SK-N-SH (cell line): ENCODE data around the gene SAMD4A. TPM values are rescaled to one million over a fixed set of nuclear protein-coding genes. Genes with fewer than 3 reads are reported as not detected.
A peak's percentile ranks its signal among the peaks of the same experiment; 100 is the strongest.

ENCODE experiments used
- CTCF ChIA-PET: fragments of 300-600, 350-600 bp; formaldehyde crosslinking; extraction: SDS; loops from one replicate; lab custom pipeline; 2021; lab: Yijun Ruan, JAX
- POLR2A ChIA-PET: fragments of 350-600 bp; sonication (Branson Sonifier 250); formaldehyde crosslinking; extraction: SDS; loops from one replicate; lab custom pipeline; 2020; ENCODE audit warnings: antibody characterized with exemption, inconsistent platforms; lab: Yijun Ruan, JAX
- DNase-seq: peaks from one replicate; pipeline ENCODE4 v3.0.0; 2012
- H2AFZ ChIP-seq: fragments of 200-600 bp; sonication (generic); 2 replicates; pipeline ENCODE4 v1.8.1; 2016; ENCODE audit warnings: antibody characterized with exemption, mild to moderate bottlenecking, low read depth
- H3F3A ChIP-seq: fragments of 200-600 bp; sonication (generic); replicated peaks from 2 replicates; pipeline ENCODE3; 2016; ENCODE audit warnings: antibody characterized with exemption, mild to moderate bottlenecking; ENCODE audit not compliant: insufficient read depth
- H3K27ac ChIP-seq, 2 experiments: fragments of 200-500 bp in 1 of 2; fragments of 200-600 bp in 1 of 2; sonication (Bioruptor generic) in 1 of 2; sonication (generic), shearing (Covaris generic) in 1 of 2; 2 replicates each; pipeline versions ENCODE4 v1.5.1 to v1.6.1; 2014 to 2016; ENCODE audit warnings: low read depth in 2 of 2, inconsistent platforms in 1 of 2, low read length in 1 of 2, mild to moderate bottlenecking in 1 of 2, mixed read lengths in 1 of 2
- H3K27me3 ChIP-seq: fragments of 200-600 bp; sonication (generic), shearing (Covaris generic); 2 replicates; pipeline ENCODE4 v1.6.1; 2016; ENCODE audit warnings: mixed run types; ENCODE audit not compliant: insufficient read depth
- H3K36me3 ChIP-seq, 2 experiments: fragments of 200-500 bp in 1 of 2; fragments of 200-600 bp in 1 of 2; sonication (Bioruptor generic) in 1 of 2; sonication (generic) in 1 of 2; replicated peaks in 1 of 2; 2 replicates each; pipeline versions ENCODE3 to v1.5.1; 2014 to 2016; ENCODE audit warnings: low read length in 1 of 2, mild to moderate bottlenecking in 1 of 2; ENCODE audit not compliant: insufficient read depth in 2 of 2, control insufficient read depth in 1 of 2
- H3K4me1 ChIP-seq, 2 experiments: fragments of 200-500 bp in 1 of 2; fragments of 200-600 bp in 1 of 2; sonication (Bioruptor generic) in 1 of 2; sonication (generic), shearing (Covaris generic) in 1 of 2; 2 replicates each; pipeline versions ENCODE4 v1.5.1 to v1.6.1; 2014 to 2016; ENCODE audit warnings: low read depth in 1 of 2, low read length in 1 of 2, mixed run types in 1 of 2; ENCODE audit not compliant: insufficient read depth in 2 of 2, control insufficient read depth in 1 of 2
- H3K4me2 ChIP-seq: fragments of 200-600 bp; sonication (generic), shearing (Covaris generic); 2 replicates; pipeline ENCODE4 v1.6.1; 2017; ENCODE audit warnings: mixed run types
- H3K4me3 ChIP-seq, 2 experiments: fragments of 200-500 bp in 1 of 2; fragments of 200-600 bp in 1 of 2; sonication (Bioruptor generic) in 1 of 2; sonication (generic), shearing (Covaris generic) in 1 of 2; 2 replicates each; pipeline versions ENCODE4 v1.5.1 to v1.8.1; 2014 to 2016; ENCODE audit warnings: low read depth in 2 of 2, inconsistent platforms in 1 of 2, low read length in 1 of 2, mild to moderate bottlenecking in 1 of 2, mixed read lengths in 1 of 2, moderate library complexity in 1 of 2
- H3K79me2 ChIP-seq: fragments of 200-600 bp; sonication (generic); 2 replicates; pipeline ENCODE4 v1.8.1; 2017; ENCODE audit warnings: mild to moderate bottlenecking; ENCODE audit not compliant: insufficient read depth
- H3K9ac ChIP-seq: fragments of 200-600 bp; sonication (generic); 2 replicates; pipeline ENCODE4 v1.6.1; 2017; ENCODE audit warnings: mixed run types
- H3K9me2 ChIP-seq: fragments of 200-600 bp; sonication (generic); 2 replicates; pipeline ENCODE4 v1.6.1; 2017; ENCODE audit warnings: mixed run types
- H3K9me3 ChIP-seq: fragments of 200-600 bp; sonication (generic); 2 replicates; pipeline ENCODE4 v1.6.1; 2017; ENCODE audit warnings: mixed run types, mild to moderate bottlenecking, moderate library complexity
- H4K20me1 ChIP-seq: fragments of 200-600 bp; sonication (generic); 2 replicates; pipeline ENCODE4 v1.6.1; 2017; ENCODE audit warnings: mild to moderate bottlenecking, mixed run types; ENCODE audit not compliant: insufficient read depth
- CHD2 ChIP-seq: fragments of 150-350 bp; IDR thresholded peaks from 2 replicates; pipeline ENCODE4 v1.6.1; 2018; ENCODE audit warnings: low read length; ENCODE audit not compliant: partially characterized antibody
- EP300 ChIP-seq, 2 experiments: IDR thresholded peaks; 2 replicates each; pipeline versions ENCODE4 v1.4.0 to v1.6.1; 2012; ENCODE audit warnings: borderline replicate concordance in 1 of 2, low read depth in 1 of 2, low read length in 1 of 2
- FOXJ3 ChIP-seq: sonication (generic); formaldehyde crosslinking; IDR thresholded peaks from 2 replicates; pipeline ENCODE4 v1.5.1; 2020; ENCODE audit warnings: mild to moderate bottlenecking, missing genetic modification reagents
- FOXM1 ChIP-seq: IDR thresholded peaks from 2 replicates; pipeline ENCODE4 v1.4.0; 2012; ENCODE audit warnings: low read depth, mild to moderate bottlenecking
- GATA2 ChIP-seq: sonication (generic); formaldehyde crosslinking; IDR thresholded peaks from 2 replicates; pipeline ENCODE4 v1.5.0; 2020; ENCODE audit warnings: mild to moderate bottlenecking, missing genetic modification reagents
- MEF2A ChIP-seq: IDR thresholded peaks from 2 replicates; pipeline ENCODE4 v1.4.0; 2012; ENCODE audit warnings: low read depth, borderline replicate concordance
- MXI1 ChIP-seq: IDR thresholded peaks from 2 replicates; pipeline ENCODE4 v1.6.1; 2012; ENCODE audit warnings: mild to moderate bottlenecking, low read depth, low read length, improper control_type of control experiment
- NFIC ChIP-seq: IDR thresholded peaks from 2 replicates; pipeline ENCODE4 v1.4.0; 2012; ENCODE audit warnings: borderline replicate concordance
- RAD21 ChIP-seq: IDR thresholded peaks from 2 replicates; pipeline ENCODE4 v1.6.1; 2012; ENCODE audit warnings: mild to moderate bottlenecking, low read length
- RXRA ChIP-seq: IDR thresholded peaks from 2 replicates; pipeline ENCODE4 v1.4.0; 2012; ENCODE audit warnings: low read depth, mild to moderate bottlenecking, borderline replicate concordance
- SIN3A ChIP-seq: IDR thresholded peaks from 2 replicates; pipeline ENCODE4 v1.6.1; 2012; ENCODE audit warnings: low read depth, mild to moderate bottlenecking, low read length, moderate library complexity, borderline replicate concordance
- SMC3 ChIP-seq: IDR thresholded peaks from 2 replicates; pipeline ENCODE4 v1.6.1; 2012; ENCODE audit warnings: low read depth, low read length, improper control_type of control experiment
- TAF1 ChIP-seq: IDR thresholded peaks from 2 replicates; pipeline ENCODE4 v1.6.1; 2012; ENCODE audit warnings: low read depth, mild to moderate bottlenecking, low read length, moderate library complexity, borderline replicate concordance
- TCF12 ChIP-seq: IDR thresholded peaks from 2 replicates; pipeline ENCODE4 v1.4.0; 2012
- YY1 ChIP-seq: IDR thresholded peaks from 2 replicates; pipeline ENCODE4 v1.4.0; 2012; ENCODE audit warnings: low read depth, mild to moderate bottlenecking
- WGBS: methylation state at CpG from one replicate; pipeline ENCODE4 v1.1.6; 2017; ENCODE audit warnings: low lambda C conversion rate; 5-methylcytosine and 5-hydroxymethylcytosine counted together
- polyA plus RNA-seq, 3 experiments: library from polyadenylated mRNA; depleted of rRNA; stranded (reverse); fragments of >200 nt; gene quantifications; 2 replicates each; pipeline ENCODE4 v1.2.3, GENCODE V29; 2012
- TF ChIP-seq, protein P1 (sequence below): IDR thresholded peaks from 2 replicates; pipeline ENCODE4; 2012
- TF ChIP-seq, protein P2 (sequence below): IDR thresholded peaks from 2 replicates; pipeline ENCODE4 v1.4.0; 2012; ENCODE audit warnings: low read depth, borderline replicate concordance
- TF ChIP-seq, protein P3 (sequence below): IDR thresholded peaks from 2 replicates; pipeline ENCODE4 v1.4.0; 2012; ENCODE audit warnings: low read depth, borderline replicate concordance
- TF ChIP-seq, protein P4 (sequence below): IDR thresholded peaks from 2 replicates; pipeline ENCODE4 v1.4.0; 2012; ENCODE audit warnings: low read depth
- TF ChIP-seq, protein P5 (sequence below): fragments of 200-600 bp; sonication (generic); IDR thresholded peaks from 2 replicates; pipeline ENCODE4 v1.6.1; 2017; ENCODE audit warnings: antibody characterized with exemption, mild to moderate bottlenecking, moderate library complexity

SAMD4A gene
- polyA plus RNA-seq, 1 of the 3 experiments (the other 2 are of a cell fraction): 5.0 TPM

DNA sequence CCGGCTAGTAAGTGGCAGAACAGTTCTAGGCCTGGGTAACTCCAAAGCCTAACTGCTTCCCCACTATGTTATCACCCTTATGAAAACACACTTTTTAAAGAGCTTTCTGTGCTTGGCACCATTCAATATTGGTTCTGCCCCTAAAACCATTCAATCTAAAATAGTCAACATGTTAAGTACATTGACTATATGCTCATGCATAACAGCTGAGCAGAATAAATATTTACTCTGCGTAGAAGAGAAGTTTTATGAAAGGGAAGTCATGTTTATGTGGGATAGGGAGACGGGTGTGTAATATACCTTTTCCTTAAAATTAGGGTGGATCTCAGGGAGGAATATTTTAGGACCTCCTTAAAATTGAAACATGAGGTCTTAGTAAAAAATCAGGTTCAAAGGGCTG lies 80.5 kb downstream of the SAMD4A start:
- CTCF ChIA-PET: no interaction called here
- H4K20me1 ChIP-seq: peaks cover 12% of the 10 kb centered on the region; the same call in 1 of the 2 replicates
- no peak overlapping the region for H3K4me3 ChIP-seq
- no peak for DNase-seq
- H3F3A ChIP-seq: peaks cover 33% of the 10 kb centered on the region
- TF ChIP-seq YY1: no peak
- TF ChIP-seq NFIC: no peak
- TF ChIP-seq RAD21: no peak
- TF ChIP-seq SMC3: no peak
- TF ChIP-seq GATA2: no peak
- TF ChIP-seq, protein P1, sequence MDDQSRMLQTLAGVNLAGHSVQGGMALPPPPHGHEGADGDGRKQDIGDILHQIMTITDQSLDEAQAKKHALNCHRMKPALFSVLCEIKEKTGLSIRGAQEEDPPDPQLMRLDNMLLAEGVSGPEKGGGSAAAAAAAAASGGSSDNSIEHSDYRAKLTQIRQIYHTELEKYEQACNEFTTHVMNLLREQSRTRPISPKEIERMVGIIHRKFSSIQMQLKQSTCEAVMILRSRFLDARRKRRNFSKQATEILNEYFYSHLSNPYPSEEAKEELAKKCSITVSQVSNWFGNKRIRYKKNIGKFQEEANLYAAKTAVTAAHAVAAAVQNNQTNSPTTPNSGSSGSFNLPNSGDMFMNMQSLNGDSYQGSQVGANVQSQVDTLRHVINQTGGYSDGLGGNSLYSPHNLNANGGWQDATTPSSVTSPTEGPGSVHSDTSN: no peak
- no peak for TF ChIP-seq FOXM1
- no peak for TF ChIP-seq FOXJ3 (CRISPR knock-in tag)
- TF ChIP-seq, protein P2, sequence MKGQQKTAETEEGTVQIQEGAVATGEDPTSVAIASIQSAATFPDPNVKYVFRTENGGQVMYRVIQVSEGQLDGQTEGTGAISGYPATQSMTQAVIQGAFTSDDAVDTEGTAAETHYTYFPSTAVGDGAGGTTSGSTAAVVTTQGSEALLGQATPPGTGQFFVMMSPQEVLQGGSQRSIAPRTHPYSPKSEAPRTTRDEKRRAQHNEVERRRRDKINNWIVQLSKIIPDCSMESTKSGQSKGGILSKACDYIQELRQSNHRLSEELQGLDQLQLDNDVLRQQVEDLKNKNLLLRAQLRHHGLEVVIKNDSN: no peak
- TF ChIP-seq MEF2A: no peak
- TF ChIP-seq TAF1: no peak
- TF ChIP-seq RXRA: no peak
- TF ChIP-seq TCF12: no peak
- no peak for TF ChIP-seq EP300 (IDR thresholded peaks at IDR 0.05; ENCODE audit: borderline replicate concordance in 1 of 2, low read depth in 1 of 2, low read length in 1 of 2)
- TF ChIP-seq CHD2: no peak
- no peaks in the 10 kb centered on the region for H3K36me3 ChIP-seq
- no peak overlapping the region for H2AFZ ChIP-seq
- POLR2A ChIA-PET: no interaction called here
- H3K27me3 ChIP-seq: no peaks in the 10 kb centered on the region
- no peak overlapping the region for H3K4me2 ChIP-seq
- H3K9me2 ChIP-seq: no peaks in the 10 kb centered on the region
- peaks cover 94% of the 10 kb centered on the region for H3K79me2 ChIP-seq
- WGBS: 97% methylated on average over 3 of the region's 3 CpGs
- peaks cover 7 to 38% of the 10 kb centered on the region in 2 experiments; a peak in 3 of 4 replicates for H3K4me1 ChIP-seq
- no peak overlapping the region for H3K9ac ChIP-seq
- H3K9me3 ChIP-seq: no peaks in the 10 kb centered on the region
- no peak overlapping the region for H3K27ac ChIP-seq

DNA sequence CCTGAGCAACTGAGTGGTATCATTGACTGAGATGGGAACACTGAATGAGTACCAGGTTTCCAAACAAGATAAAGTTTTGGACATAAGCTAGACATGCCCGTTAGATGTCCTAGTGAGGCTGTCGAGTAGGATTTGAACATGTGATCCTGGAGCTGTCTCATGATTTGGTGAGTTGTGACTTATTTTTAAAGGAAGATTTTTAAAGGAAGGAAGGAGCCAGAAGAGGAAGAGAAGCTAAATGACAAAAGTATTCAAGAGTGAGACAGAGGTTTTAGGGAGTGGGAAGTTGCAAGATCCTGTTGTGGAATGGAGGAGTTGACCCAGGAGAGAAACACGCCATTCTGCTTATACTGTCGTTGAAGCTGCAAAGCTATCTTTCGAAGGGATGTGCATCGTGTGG lies 82.1 kb downstream of the SAMD4A start:
- H3K4me2 ChIP-seq: no peak overlapping the region
- H3K79me2 ChIP-seq: peaks cover 93% of the 10 kb centered on the region
- H3K27me3 ChIP-seq: no peaks in the 10 kb centered on the region
- H3K4me1 ChIP-seq: peaks cover 11 to 51% of the 10 kb centered on the region in 2 experiments
- POLR2A ChIA-PET: no interaction called here
- DNase-seq: no peak
- H2AFZ ChIP-seq: no peak overlapping the region
- H3K9me3 ChIP-seq: no peaks in the 10 kb centered on the region
- H4K20me1 ChIP-seq: no peaks in the 10 kb centered on the region
- no peak overlapping the region for H3K4me3 ChIP-seq
- no peaks in the 10 kb centered on the region for H3K36me3 ChIP-seq
- peak overlapping the region in 1 of 2 experiments; percentile 97; a peak in 2 of 4 replicates for H3K27ac ChIP-seq
- H3K9me2 ChIP-seq: no peaks in the 10 kb centered on the region
- H3F3A ChIP-seq: peaks cover 48% of the 10 kb centered on the region
- TF ChIP-seq, protein P3, sequence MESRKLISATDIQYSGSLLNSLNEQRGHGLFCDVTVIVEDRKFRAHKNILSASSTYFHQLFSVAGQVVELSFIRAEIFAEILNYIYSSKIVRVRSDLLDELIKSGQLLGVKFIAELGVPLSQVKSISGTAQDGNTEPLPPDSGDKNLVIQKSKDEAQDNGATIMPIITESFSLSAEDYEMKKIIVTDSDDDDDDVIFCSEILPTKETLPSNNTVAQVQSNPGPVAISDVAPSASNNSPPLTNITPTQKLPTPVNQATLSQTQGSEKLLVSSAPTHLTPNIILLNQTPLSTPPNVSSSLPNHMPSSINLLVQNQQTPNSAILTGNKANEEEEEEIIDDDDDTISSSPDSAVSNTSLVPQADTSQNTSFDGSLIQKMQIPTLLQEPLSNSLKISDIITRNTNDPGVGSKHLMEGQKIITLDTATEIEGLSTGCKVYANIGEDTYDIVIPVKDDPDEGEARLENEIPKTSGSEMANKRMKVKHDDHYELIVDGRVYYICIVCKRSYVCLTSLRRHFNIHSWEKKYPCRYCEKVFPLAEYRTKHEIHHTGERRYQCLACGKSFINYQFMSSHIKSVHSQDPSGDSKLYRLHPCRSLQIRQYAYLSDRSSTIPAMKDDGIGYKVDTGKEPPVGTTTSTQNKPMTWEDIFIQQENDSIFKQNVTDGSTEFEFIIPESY: no peak
- TF ChIP-seq, protein P4, sequence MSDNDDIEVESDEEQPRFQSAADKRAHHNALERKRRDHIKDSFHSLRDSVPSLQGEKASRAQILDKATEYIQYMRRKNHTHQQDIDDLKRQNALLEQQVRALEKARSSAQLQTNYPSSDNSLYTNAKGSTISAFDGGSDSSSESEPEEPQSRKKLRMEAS: no peak
- TF ChIP-seq FOXJ3 (CRISPR knock-in tag) (no peak), SIN3A (no peak), MXI1 (no peak)
- TF ChIP-seq, protein P5, sequence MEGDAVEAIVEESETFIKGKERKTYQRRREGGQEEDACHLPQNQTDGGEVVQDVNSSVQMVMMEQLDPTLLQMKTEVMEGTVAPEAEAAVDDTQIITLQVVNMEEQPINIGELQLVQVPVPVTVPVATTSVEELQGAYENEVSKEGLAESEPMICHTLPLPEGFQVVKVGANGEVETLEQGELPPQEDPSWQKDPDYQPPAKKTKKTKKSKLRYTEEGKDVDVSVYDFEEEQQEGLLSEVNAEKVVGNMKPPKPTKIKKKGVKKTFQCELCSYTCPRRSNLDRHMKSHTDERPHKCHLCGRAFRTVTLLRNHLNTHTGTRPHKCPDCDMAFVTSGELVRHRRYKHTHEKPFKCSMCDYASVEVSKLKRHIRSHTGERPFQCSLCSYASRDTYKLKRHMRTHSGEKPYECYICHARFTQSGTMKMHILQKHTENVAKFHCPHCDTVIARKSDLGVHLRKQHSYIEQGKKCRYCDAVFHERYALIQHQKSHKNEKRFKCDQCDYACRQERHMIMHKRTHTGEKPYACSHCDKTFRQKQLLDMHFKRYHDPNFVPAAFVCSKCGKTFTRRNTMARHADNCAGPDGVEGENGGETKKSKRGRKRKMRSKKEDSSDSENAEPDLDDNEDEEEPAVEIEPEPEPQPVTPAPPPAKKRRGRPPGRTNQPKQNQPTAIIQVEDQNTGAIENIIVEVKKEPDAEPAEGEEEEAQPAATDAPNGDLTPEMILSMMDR: no peak
- 95% methylated on average over 6 of the region's 6 CpGs for whole genome bisulfite sequencing
- CTCF ChIA-PET: interaction anchor here (0.6 kb wide), 1 partner anchor 17 kb away, joined by 3 read pairs; no protein-coding TSS in a partner anchor
- H3K9ac ChIP-seq: no peak overlapping the region
